ENCODE measurements around the gene MYH4. TPM values are rescaled to one million over a fixed set of nuclear protein-coding genes. Genes with fewer than 3 reads are reported as not detected.

MYH4 gene
- total RNA-seq, 4 donors from 2014 or later, result not detected

- no peaks in the 10 kb centered on the region for H3K9me3 ChIP-seq
- H3K4me3 ChIP-seq, result no peak overlapping the region
- no peaks in the 10 kb centered on the region for H3K27me3 ChIP-seq
- H3K36me3 ChIP-seq, result no peaks in the 10 kb centered on the region
- no peaks in the 10 kb centered on the region for H3K4me1 ChIP-seq
- WGBS, result 70% methylated on average over 7 of the region's 7 CpGs
- H3K27ac ChIP-seq (replicated peaks in 1 of 4), result no peak overlapping the region
- no peak for DNase-seq (ENCODE audit: extremely low spot score)
- intact Hi-C loops (cut with DNase I), result no loop called here
- no peak for TF ChIP-seq POLR2A (IDR thresholded peaks at IDR 0.05; ENCODE audit: low read depth)
- no peak for TF ChIP-seq CTCF (IDR thresholded peaks at IDR 0.05)
- no peak for TF ChIP-seq EP300 (IDR thresholded peaks at IDR 0.05)
- no peak for TF ChIP-seq POLR2AphosphoS5 (IDR thresholded peaks at IDR 0.05)
Measured at GRCh38 chr17:10447026-10447931, 22.1 kb downstream of the MYH4 start.

GRCh38 chr17:10439816-10440215 is 29.5 kb downstream of the MYH4 start:
- WGBS, result 56% methylated on average over 1 of the region's 1 CpG

GRCh38 chr17:10435096-10435495 is 34.3 kb downstream of the MYH4 start:
- no peaks in the 10 kb centered on the region for H3K4me1 ChIP-seq
- WGBS, result 58% methylated on average over 2 of the region's 3 CpGs
- no peak overlapping the region for H3K27ac ChIP-seq (replicated peaks in 1 of 4)
- no peaks in the 10 kb centered on the region for H3K27me3 ChIP-seq
- peaks cover 0 to 4% (median 0%) of the 10 kb centered on the region in 4 donors for H3K9me3 ChIP-seq
- intact Hi-C loops (cut with DNase I), result no loop called here
- no peak for TF ChIP-seq CTCF (IDR thresholded peaks at IDR 0.05)
- TF ChIP-seq EP300 (IDR thresholded peaks at IDR 0.05), result no peak
- TF ChIP-seq POLR2A (IDR thresholded peaks at IDR 0.05; ENCODE audit: low read depth), result no peak
- H3K36me3 ChIP-seq, result no peaks in the 10 kb centered on the region
- H3K4me3 ChIP-seq, result no peak overlapping the region
- DNase-seq (ENCODE audit: extremely low spot score), result no peak

More at GRCh38 chr17:10439816-10440215, 29.5 kb downstream of the MYH4 start:
- no peak for TF ChIP-seq CTCF (IDR thresholded peaks at IDR 0.05)
- TF ChIP-seq POLR2AphosphoS5 (IDR thresholded peaks at IDR 0.05), result no peak
- TF ChIP-seq EP300 (IDR thresholded peaks at IDR 0.05), result no peak
- TF ChIP-seq POLR2A (IDR thresholded peaks at IDR 0.05; ENCODE audit: low read depth), result no peak
- no peaks in the 10 kb centered on the region for H3K4me1 ChIP-seq
- H3K27ac ChIP-seq (replicated peaks in 1 of 4), result no peak overlapping the region
- intact Hi-C loops (cut with DNase I), result no loop called here
- no peaks in the 10 kb centered on the region for H3K27me3 ChIP-seq
- DNase-seq (ENCODE audit: extremely low spot score), result no peak
- no peak overlapping the region for H3K4me3 ChIP-seq
- no peaks in the 10 kb centered on the region for H3K9me3 ChIP-seq
- H3K36me3 ChIP-seq, result no peaks in the 10 kb centered on the region

GRCh38 chr17:10429421-10430045 is 39.8 kb downstream of the MYH4 start:
- Histone ChIP-seq H3K4me3 (no peak overlapping the region), H3K27ac (replicated peaks in 1 of 4) (no peak overlapping the region), H3K36me3 (no peaks in the 10 kb centered on the region), H3K4me1 (no peaks in the 10 kb centered on the region), H3K9me3 (peaks cover 0 to 4% (median 0%) of the 10 kb centered on the region in 4 donors), H3K27me3 (no peaks in the 10 kb centered on the region)
- intact Hi-C loops (cut with DNase I), result no loop called here
- TF ChIP-seq POLR2AphosphoS5 (IDR thresholded peaks at IDR 0.05) (no peak), POLR2A (IDR thresholded peaks at IDR 0.05; ENCODE audit: low read depth) (no peak), EP300 (IDR thresholded peaks at IDR 0.05) (no peak), CTCF (IDR thresholded peaks at IDR 0.05) (no peak)
- DNase-seq (ENCODE audit: extremely low spot score), result no peak
- WGBS, result 65% methylated on average over 2 of the region's 2 CpGs
